Right forelimb (tissue), 1 donor: Measurements from ENCODE around the gene CASK.

ENCODE experiments used
- DNase-seq: peaks from one replicate; pipeline ENCODE4 v3.0.0-alpha.2; 2018

Gene CASK

GRCh38 chrX:41499195-41499594, 424.2 kb downstream of the CASK start:
- DNase-seq: no peak

- no peak for DNase-seq
These were observed 431.9 kb downstream of the CASK start for GRCh38 chrX:41491267-41492004.

GRCh38 chrX:41490446-41490845, 432.9 kb downstream of the CASK start:
- DNase-seq: no peak

- DNase-seq: no peak
These were observed 441.1 kb downstream of the CASK start for GRCh38 chrX:41482154-41482850.

- DNase-seq: no peak
These were observed 441.9 kb downstream of the CASK start for GRCh38 chrX:41481264-41482109.

GRCh38 chrX:41480508-41481260, 442.7 kb downstream of the CASK start:
- no peak for DNase-seq

- no peak for DNase-seq
These were observed 444.9 kb downstream of the CASK start for GRCh38 chrX:41478381-41478911.

GRCh38 chrX:41475591-41476241, 447.6 kb downstream of the CASK start:
- no peak for DNase-seq

DNA sequence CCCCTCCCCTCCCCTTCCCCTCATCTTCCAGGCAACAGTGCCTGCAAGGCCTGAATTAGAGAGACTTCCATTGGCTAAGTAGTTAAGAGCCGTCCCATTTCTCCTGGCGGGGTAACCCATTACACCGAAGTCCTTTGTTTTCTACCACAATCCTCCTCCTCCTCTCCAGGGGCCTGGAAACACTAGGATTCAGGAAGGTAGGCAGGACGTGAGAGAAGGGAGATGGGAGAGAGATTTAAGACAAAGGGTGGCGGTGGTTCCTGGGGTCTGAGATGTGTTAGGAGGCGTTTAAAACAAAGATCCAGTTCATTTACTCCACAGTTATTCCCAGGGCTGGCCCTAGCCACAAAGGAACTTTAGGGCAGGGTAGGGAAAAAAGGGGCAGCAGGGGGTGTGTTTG, 448.2 kb downstream of the CASK start:
- no peak for DNase-seq

DNA sequence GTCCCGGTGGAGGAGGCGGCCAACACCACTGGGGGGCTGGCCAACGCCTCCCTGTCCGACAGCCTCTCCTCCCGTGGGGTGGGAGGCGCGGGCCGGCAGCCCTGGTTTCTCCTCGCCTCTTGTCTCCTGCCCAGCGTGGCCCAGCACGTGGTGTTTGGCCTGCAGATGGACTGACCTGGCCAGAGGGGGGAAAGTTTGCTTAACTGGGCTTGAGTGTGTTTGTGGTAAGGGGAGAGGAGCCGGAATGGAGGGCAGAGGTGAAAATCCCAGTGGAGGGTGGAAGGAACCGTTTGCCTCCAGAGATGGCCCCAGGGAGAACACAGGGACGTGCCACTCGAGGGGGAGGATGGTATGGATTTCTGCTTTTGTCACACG, 448.6 kb downstream of the CASK start:
- no peak for DNase-seq

GRCh38 chrX:41473936-41474725, 449.2 kb downstream of the CASK start:
- no peak for DNase-seq

DNA sequence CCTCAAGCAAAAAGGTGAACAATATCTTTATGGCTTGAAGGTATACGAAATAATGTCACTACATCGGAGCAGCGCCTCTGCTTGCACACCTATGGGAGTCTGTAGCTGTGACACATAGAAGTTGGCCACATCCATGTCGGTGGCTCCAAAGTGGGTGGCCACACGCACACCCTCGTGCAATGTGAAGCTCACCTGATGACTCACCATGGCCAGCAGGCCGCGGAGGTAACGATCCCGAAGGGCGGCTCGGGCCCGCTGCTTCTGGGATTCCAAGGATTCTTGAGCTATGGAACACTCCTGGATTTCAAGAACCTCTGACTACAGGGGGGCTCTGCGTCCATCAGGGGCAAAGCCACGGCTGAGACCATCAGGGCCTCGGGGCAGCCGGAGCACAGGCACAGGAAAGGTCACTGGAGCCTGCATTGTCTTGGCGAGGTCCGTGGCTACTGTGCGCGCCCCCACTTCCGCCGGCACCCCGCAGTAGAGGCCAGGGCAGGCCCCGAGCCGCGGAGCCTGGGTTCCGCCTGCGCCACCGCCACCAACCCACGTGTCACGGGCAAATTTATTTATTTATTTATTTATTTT, 451.0 kb downstream of the CASK start:
- DNase-seq: no peak

GRCh38 chrX:41471786-41472185, 451.6 kb downstream of the CASK start:
- no peak for DNase-seq

DNA sequence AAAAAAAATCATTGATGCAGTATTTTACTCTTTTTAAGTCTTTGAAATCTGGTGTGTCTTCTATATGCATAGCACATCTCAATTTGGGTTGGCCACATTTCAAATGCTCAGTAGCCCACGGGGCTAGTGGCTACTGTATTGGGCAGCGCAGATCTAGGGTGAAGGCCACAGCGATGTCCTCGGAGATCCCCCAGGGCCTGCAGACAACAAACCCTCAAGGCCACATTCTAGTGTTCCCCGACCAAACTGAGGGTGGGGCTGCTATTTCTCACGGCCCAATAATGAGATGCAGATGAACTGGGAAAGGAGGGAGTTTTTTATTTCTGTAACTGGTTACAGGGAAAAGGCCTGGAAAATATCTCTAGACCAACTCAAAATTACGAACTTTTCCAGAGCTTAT, 452.6 kb downstream of the CASK start:
- no peak for DNase-seq

- DNase-seq: no peak
These were observed 454.6 kb downstream of the CASK start for GRCh38 chrX:41468647-41469323.
